GM19035 (cell line): ENCODE results near the gene WDR4.
"Not testable (repeated sequence)": the region's sequence is repeated elsewhere in the genome, so short reads cannot be mapped to it uniquely, and the experiment has no call there.

ENCODE experiments used
- ATAC-seq: cut with Tn5 transposase; IDR thresholded peaks from one replicate; pipeline ENCODE4 v1.9.1; 2021; ENCODE audit not compliant: unreplicated experiment

Gene WDR4

GRCh38 chr21:42878678-42878992, 704 bp downstream of the WDR4 start:
- no peak for ATAC-seq

GRCh38 chr21:42875811-42876210, 3.5 kb downstream of the WDR4 start:
- not testable (repeated sequence) for ATAC-seq

- ATAC-seq, result no peak
Observed at GRCh38 chr21:42873096-42873495, 6.2 kb downstream of the WDR4 start.

- no peak for ATAC-seq
Observed at GRCh38 chr21:42868196-42868595, 11.1 kb downstream of the WDR4 start.

GRCh38 chr21:42865776-42866160, 13.6 kb downstream of the WDR4 start:
- ATAC-seq, result no peak

GRCh38 chr21:42864815-42865775, 14.2 kb downstream of the WDR4 start:
- ATAC-seq, result no peak

GRCh38 chr21:42864286-42864685, 15.1 kb downstream of the WDR4 start:
- no peak for ATAC-seq

GRCh38 chr21:42863504-42863870, 15.9 kb downstream of the WDR4 start:
- no peak for ATAC-seq

- ATAC-seq, result no peak
Observed at GRCh38 chr21:42862774-42863503, 16.4 kb downstream of the WDR4 start.

GRCh38 chr21:42861848-42862400, 17.4 kb downstream of the WDR4 start:
- no peak for ATAC-seq

- no peak for ATAC-seq
Observed at GRCh38 chr21:42861311-42861847, 18.0 kb downstream of the WDR4 start.

- ATAC-seq, result no peak
Observed at GRCh38 chr21:42860345-42860744, 19.0 kb downstream of the WDR4 start.

- no peak for ATAC-seq
Observed at GRCh38 chr21:42859891-42860230, 19.5 kb downstream of the WDR4 start.

GRCh38 chr21:42858957-42859890, 20.1 kb downstream of the WDR4 start:
- ATAC-seq, result no peak

- no peak for ATAC-seq
Observed at GRCh38 chr21:42858185-42858847, 21.0 kb downstream of the WDR4 start.

GRCh38 chr21:42857216-42857615, 22.1 kb downstream of the WDR4 start:
- ATAC-seq, result no peak

- no peak for ATAC-seq
Observed at GRCh38 chr21:42855937-42856335, 23.4 kb downstream of the WDR4 start.

GRCh38 chr21:42855171-42855936, 24.0 kb downstream of the WDR4 start:
- ATAC-seq, result no peak

GRCh38 chr21:42854246-42855010, 24.9 kb downstream of the WDR4 start:
- no peak for ATAC-seq
